Neural crest cell (in vitro differentiated cells): ENCODE data around the gene SPIB. TPM values are rescaled to one million over a fixed set of nuclear protein-coding genes. Genes with fewer than 3 reads are reported as not detected.

Experiments used
- DNase-seq: peaks from one replicate; pipeline ENCODE4 v3.0.0; 2021; ENCODE audit warnings: low read depth, mixed read lengths, low spot score
- H3K27ac Mint-ChIP-seq: one replicate; pipeline ENCODE4 v1.8.0; 2021; ENCODE audit warnings: mild to moderate bottlenecking, mixed read lengths; ENCODE audit not compliant: unreplicated experiment
- H3K27me3 Mint-ChIP-seq: 2 replicates; pipeline ENCODE4 v1.8.0; 2021; ENCODE audit warnings: low read depth, mild to moderate bottlenecking, mixed read lengths
- H3K36me3 Mint-ChIP-seq: 2 replicates; pipeline ENCODE4 v1.8.0; 2021; ENCODE audit warnings: low read depth, mild to moderate bottlenecking, mixed read lengths
- H3K4me1 Mint-ChIP-seq: 2 replicates; pipeline ENCODE4 v1.8.0; 2021; ENCODE audit warnings: mixed read lengths
- H3K4me3 Mint-ChIP-seq: one replicate; pipeline ENCODE4 v1.8.0; 2021; ENCODE audit warnings: mild to moderate bottlenecking, mixed read lengths
- H3K9me3 Mint-ChIP-seq: 2 replicates; pipeline ENCODE4 v1.8.0; 2021; ENCODE audit warnings: mixed read lengths
- total RNA-seq: library from RNA; stranded (reverse); gene quantifications from 2 replicates; pipeline ENCODE4 v1.2.1, GENCODE V29; 2021
- TF ChIP-seq, protein P1 (sequence below): fragments of 200-600 bp; sonication (generic); conservative IDR thresholded peaks from 2 replicates; pipeline ENCODE4 v1.5.0; 2021; ENCODE audit warnings: antibody characterized with exemption, mild to moderate bottlenecking

The SPIB gene
- total RNA-seq, 1 donor from 2014 or later, result not detected

DNA sequence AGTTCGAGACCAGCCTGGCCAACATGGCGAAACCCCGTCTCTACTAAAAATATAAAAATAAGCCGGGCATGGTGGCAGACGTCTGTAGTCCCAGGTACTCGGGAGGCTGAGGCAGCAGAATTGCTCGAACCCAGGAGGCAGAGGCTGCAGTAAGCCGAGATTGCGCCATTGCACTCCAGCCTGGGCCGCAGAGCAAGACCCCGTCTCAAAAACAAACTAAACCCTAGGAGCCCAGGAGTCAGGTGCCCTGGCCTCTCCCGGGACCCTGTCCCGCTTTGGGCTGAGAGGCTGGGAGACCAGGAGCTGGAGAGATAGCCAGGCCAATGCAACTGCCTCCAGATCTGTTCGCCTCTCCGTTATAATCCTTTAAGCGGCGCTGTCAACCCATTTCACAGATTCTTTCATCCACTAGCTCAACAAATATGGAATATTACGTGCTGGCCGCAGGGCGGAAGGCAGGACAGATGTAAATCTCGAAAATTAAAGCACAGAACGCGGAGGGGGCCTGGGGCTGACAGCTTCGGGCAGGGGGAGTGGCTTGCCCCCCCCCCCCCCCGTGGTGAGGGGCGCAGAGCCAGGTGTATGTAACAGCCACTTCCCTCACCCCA, 8.7 kb downstream of the SPIB start:
- Mint-ChIP-seq H3K4me3 (no peak overlapping the region), H3K27ac (no peak overlapping the region), H3K9me3 (no peaks in the 10 kb centered on the region), H3K27me3 (peaks cover 26% of the 10 kb centered on the region), H3K36me3 (no peaks in the 10 kb centered on the region), H3K4me1 (peaks cover 11% of the 10 kb centered on the region)
- no peak for DNase-seq
- TF ChIP-seq, protein P1, sequence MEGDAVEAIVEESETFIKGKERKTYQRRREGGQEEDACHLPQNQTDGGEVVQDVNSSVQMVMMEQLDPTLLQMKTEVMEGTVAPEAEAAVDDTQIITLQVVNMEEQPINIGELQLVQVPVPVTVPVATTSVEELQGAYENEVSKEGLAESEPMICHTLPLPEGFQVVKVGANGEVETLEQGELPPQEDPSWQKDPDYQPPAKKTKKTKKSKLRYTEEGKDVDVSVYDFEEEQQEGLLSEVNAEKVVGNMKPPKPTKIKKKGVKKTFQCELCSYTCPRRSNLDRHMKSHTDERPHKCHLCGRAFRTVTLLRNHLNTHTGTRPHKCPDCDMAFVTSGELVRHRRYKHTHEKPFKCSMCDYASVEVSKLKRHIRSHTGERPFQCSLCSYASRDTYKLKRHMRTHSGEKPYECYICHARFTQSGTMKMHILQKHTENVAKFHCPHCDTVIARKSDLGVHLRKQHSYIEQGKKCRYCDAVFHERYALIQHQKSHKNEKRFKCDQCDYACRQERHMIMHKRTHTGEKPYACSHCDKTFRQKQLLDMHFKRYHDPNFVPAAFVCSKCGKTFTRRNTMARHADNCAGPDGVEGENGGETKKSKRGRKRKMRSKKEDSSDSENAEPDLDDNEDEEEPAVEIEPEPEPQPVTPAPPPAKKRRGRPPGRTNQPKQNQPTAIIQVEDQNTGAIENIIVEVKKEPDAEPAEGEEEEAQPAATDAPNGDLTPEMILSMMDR, result no peak

GRCh38 chr19:50427997-50428425, 9.3 kb downstream of the SPIB start:
- Mint-ChIP-seq H3K4me1 (peaks cover 11% of the 10 kb centered on the region), H3K27ac (no peak overlapping the region), H3K27me3 (peaks cover 31% of the 10 kb centered on the region), H3K9me3 (no peaks in the 10 kb centered on the region), H3K4me3 (no peak overlapping the region), H3K36me3 (no peaks in the 10 kb centered on the region)
- DNase-seq, result no peak
- TF ChIP-seq, protein P1, result no peak

GRCh38 chr19:50428772-50429463, 10.2 kb downstream of the SPIB start:
- TF ChIP-seq, protein P1, result no peak
- peaks cover 11% of the 10 kb centered on the region for H3K4me1 Mint-ChIP-seq
- no peak overlapping the region for H3K27ac Mint-ChIP-seq
- peaks cover 40% of the 10 kb centered on the region for H3K27me3 Mint-ChIP-seq
- DNase-seq, result no peak
- no peaks in the 10 kb centered on the region for H3K36me3 Mint-ChIP-seq
- H3K4me3 Mint-ChIP-seq, result no peak overlapping the region
- no peaks in the 10 kb centered on the region for H3K9me3 Mint-ChIP-seq

DNA sequence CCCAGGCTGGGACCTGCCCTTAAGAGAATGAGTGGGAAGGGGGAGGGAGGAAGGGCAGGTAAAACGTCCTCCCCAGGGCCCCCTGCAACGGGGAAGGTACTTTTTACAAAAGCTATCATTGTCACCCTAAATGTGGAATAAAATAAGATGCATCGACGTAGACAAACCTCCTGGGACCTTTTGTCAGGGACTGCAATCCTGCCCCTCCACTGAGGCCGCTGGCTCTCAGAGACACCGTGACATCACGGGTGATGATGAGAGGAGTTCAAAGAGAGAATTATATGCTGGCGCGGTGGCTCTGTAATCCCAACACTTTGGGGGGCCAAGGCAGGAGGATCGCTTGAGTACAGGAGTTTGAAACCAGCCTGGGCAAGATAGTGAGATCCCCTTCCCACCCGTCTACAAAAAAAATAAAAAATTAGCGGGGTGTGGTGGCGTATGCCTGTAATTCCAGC, 12.2 kb downstream of the SPIB start:
- TF ChIP-seq, protein P1, result no peak
- Mint-ChIP-seq H3K4me3 (peak overlapping the region; percentile 93), H3K36me3 (no peaks in the 10 kb centered on the region), H3K9me3 (no peaks in the 10 kb centered on the region), H3K27me3 (peaks cover 47% of the 10 kb centered on the region), H3K4me1 (peaks cover 11% of the 10 kb centered on the region), H3K27ac (no peak overlapping the region)
- DNase-seq, result no peak

GRCh38 chr19:50431343-50432220, 12.8 kb downstream of the SPIB start:
- H3K36me3 Mint-ChIP-seq, result no peaks in the 10 kb centered on the region
- no peaks in the 10 kb centered on the region for H3K9me3 Mint-ChIP-seq
- peak overlapping the region; percentile 93 for H3K4me3 Mint-ChIP-seq
- peak; percentile 96 for DNase-seq
- peaks cover 11% of the 10 kb centered on the region for H3K4me1 Mint-ChIP-seq
- peak overlapping the region; percentile 51 for H3K27ac Mint-ChIP-seq
- TF ChIP-seq, protein P1, result no peak
- H3K27me3 Mint-ChIP-seq, result peaks cover 50% of the 10 kb centered on the region
